HuH-7.5 (cell line): ENCODE results near the gene UBXN7.
"Not testable (repeated sequence)": the region's sequence is repeated elsewhere in the genome, so short reads cannot be mapped to it uniquely, and the experiment has no call there.

Source experiments
- DNase-seq: peaks from one replicate; pipeline ENCODE4 v3.0.0; 2011; ENCODE audit warnings: low spot score

Gene UBXN7

DNA sequence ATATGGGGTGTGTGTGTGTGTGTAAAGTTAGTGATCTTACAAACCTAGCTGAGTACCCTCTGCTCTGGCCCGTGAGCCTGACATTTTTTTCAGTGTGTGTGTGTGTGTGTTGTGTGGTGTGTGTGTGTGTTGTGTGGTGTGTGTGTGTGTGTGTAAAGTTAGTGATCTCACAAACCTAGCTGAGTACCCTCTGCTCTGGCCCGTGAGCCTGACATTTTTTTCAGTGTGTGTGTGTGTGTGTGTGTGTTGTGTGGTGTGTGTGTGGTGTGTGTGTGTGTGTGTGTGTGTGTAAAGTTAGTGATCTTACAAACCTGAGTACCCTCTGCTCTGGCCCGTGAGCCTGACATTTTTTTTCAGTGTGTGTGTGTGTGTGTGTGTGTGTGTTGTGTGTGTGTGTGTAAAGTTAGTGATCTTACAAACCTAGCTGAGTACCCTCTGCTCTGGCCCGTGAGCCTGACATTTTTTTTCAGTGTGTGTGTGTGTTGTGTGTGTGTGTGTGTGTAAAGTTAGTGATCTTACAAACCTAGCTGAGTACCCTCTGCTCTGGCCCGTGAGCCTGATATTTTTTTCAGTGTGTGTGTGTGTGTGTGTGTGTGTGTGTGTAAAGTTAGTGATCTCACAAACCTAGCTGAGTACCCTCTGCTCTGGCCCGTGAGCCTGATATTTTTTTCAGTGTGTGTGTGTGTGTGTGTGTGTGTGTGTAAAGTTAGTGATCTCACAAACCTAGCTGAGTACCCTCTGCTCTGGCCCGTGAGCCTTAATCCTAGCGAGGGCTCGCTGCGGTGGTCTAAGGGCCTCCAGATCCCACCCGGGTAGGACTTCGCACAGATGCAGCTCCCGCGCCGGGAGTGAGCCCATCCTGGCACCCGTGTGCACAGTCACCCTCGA, 115.2 kb downstream of the UBXN7 start:
- DNase-seq = not testable (repeated sequence)

DNA sequence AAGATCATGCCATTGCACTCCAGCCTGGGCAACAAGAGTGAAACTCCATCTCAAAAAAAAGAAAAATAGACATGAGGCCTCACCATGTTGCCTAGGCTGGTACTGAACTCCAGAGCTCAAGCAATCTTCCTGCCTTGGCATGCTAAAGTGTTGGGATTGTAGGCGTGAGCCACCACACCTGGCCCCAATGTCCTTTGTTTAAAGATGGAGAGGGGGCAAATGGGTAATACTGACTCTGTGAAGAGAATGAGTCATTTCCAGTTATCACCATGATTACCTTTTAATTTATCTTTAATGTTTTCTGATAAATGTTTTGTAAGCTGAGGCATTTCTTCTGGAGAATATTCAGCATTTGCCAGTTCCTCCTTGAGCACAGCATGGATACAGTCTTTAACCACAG, 116.4 kb downstream of the UBXN7 start:
- no peak for DNase-seq

DNA sequence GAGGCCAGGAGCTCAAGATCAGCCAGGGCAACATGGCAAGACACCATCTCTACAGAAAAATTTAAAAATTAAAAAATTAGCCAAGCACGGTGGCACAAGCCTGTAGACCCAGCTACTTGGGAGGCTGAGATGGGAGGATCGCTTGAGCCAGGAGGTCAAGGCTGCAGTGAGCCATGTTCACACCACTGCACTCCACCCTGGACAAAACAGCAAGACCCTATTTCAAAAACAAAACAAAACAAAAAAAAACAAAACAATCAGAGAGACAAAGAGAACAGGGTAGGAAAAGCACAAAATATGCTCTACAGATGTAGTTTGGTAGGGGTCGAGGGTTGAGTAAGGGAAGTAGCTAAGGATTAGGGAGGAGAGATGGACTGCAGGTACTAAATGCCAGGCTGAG, 117.6 kb downstream of the UBXN7 start:
- no peak for DNase-seq

DNA sequence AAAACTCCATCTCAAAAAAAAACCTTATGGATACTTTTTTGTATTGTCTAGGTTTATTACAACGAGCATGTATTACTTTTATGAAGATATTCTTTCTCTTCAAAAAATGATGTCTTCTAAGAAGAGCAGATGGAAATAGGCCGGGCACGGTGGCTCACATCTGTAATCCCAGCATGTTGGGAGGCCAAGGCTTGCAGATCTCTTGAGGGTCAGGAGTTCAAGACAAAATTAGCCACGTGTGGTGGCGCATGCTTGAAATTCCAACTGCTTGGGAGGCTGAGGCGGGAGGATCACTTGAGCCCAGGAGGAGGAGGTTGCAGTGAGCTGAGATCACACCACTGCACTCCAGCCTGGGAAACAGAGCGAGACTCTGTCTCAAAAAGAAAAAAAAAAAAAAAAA, 118.1 kb downstream of the UBXN7 start:
- not testable (repeated sequence) for DNase-seq

DNA sequence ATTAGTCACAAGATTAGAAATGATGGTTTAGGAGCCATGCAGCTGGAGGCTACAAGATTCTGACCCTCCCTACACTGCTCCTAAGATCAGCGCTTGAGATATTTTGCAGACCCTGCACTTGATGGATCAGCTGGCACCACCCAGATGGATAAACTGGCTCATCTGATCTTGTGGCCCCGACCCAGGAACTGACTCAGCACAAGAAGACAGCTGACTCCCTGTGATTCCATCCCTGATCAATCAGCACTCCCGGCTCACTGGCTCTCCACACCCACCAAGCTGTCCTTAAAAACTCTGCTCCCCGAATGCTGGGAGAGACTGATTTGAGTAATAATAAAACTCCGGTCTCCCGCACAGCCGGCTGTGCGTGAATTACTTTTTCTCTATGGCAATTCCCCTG, 129.3 kb downstream of the UBXN7 start:
- not testable (repeated sequence) for DNase-seq

DNA sequence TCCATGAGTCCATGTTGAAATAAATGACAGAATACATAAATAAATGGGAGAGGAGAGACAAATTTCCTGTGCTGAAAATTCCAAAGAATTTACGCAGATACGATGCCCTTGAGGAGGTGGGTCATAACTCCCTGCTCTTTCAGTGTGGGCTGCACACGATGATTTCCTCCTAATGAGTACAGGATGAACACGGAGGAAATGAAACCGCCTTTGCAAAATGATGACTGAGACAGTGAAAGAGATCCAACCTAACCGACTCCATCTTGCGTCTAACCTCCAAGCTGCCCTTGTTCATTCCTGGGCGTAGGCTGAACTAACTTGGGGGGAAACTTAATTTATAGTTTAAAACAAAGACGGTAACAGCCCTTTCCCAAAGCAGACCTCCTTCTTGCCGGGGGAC, 129.7 kb downstream of the UBXN7 start:
- not testable (repeated sequence) for DNase-seq

DNA sequence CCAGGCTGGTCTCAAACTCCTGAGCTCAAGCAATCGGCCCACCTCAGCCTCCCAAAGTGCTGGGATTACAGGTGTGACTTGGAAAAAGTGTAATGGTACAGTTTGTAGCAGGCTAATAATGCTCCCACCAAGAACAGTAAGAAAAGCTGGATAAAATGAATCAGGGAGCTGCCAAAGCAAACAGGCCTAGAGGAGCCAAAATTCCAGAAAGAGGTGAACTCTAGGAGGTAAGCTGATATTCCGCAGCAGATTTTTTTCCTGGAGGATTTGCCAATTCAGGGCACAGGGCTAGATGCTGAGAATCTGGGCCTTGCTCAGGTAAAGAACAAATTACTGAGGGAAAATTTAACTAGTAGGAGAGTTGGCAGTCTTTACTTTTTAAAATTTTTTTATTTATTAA, 133.7 kb downstream of the UBXN7 start:
- DNase-seq = no peak
